Amniotic stem cell (primary cell): Measurements from ENCODE around the gene CRYGN.

Source experiments
- DNase-seq: peaks from one replicate; lab custom pipeline; 2025; lab: John Stamatoyannopoulos, UW

CRYGN gene

GRCh38 chr7:151406886-151407583 is 32.9 kb downstream of the CRYGN start:
- DNase-seq, result no peak

- no peak for DNase-seq
Measured at GRCh38 chr7:151406051-151406875, 33.7 kb downstream of the CRYGN start.

- no peak for DNase-seq
Measured at GRCh38 chr7:151405588-151405987, 34.4 kb downstream of the CRYGN start.

- DNase-seq, result no peak
Measured at GRCh38 chr7:151405056-151405455, 34.9 kb downstream of the CRYGN start.

GRCh38 chr7:151404216-151405011 is 35.5 kb downstream of the CRYGN start:
- DNase-seq, result no peak

GRCh38 chr7:151403764-151404163 is 36.2 kb downstream of the CRYGN start:
- DNase-seq, result no peak

- DNase-seq, result no peak
Measured at GRCh38 chr7:151402029-151402835, 37.7 kb downstream of the CRYGN start.

- no peak for DNase-seq
Measured at GRCh38 chr7:151400626-151401315, 39.2 kb downstream of the CRYGN start.

- DNase-seq, result no peak
Measured at GRCh38 chr7:151399906-151400305, 40.0 kb downstream of the CRYGN start.

GRCh38 chr7:151399305-151399601 is 40.7 kb downstream of the CRYGN start:
- no peak for DNase-seq

GRCh38 chr7:151398446-151399304 is 41.3 kb downstream of the CRYGN start:
- DNase-seq, result no peak

GRCh38 chr7:151397026-151397425 is 42.9 kb downstream of the CRYGN start:
- DNase-seq, result no peak

GRCh38 chr7:151396328-151396970 is 43.5 kb downstream of the CRYGN start:
- no peak for DNase-seq

- no peak for DNase-seq
Measured at GRCh38 chr7:151395036-151395367, 44.9 kb downstream of the CRYGN start.

GRCh38 chr7:151394076-151395035 is 45.6 kb downstream of the CRYGN start:
- DNase-seq, result no peak

GRCh38 chr7:151393031-151393977 is 46.6 kb downstream of the CRYGN start:
- DNase-seq, result no peak

- DNase-seq, result no peak
Measured at GRCh38 chr7:151392426-151392825, 47.5 kb downstream of the CRYGN start.

- no peak for DNase-seq
Measured at GRCh38 chr7:151392002-151392401, 47.9 kb downstream of the CRYGN start.
